Stimulated activated naive CD8-positive, alpha-beta T cell treated with anti-CD3 and anti-CD28 coated beads, Interleukin-15, Interleukin-2, amounts not matched to agents 100 U/mL and 50 U/mL, for 24 hours (primary cell): Measurements from ENCODE around the gene RALGPS1.
A peak's percentile ranks its signal among the peaks of the same experiment; 100 is the strongest.

Experiments
- ATAC-seq: fragments of 150-1000 bp; cut with Tn5 transposase; one replicate; pipeline ENCODE4 v1.10.0; 2021
- DNase-seq: peaks from one replicate; pipeline ENCODE4 v3.0.0; 2021

RALGPS1 gene

GRCh38 chr9:127175319-127175715 lies 260.7 kb downstream of the RALGPS1 start:
- DNase-seq: no peak
- no peak for ATAC-seq

GRCh38 chr9:127175764-127176163 lies 261.2 kb downstream of the RALGPS1 start:
- no peak for DNase-seq
- ATAC-seq: no peak

- no peak for DNase-seq
These were observed 262.0 kb downstream of the RALGPS1 start for GRCh38 chr9:127176631-127177030.

GRCh38 chr9:127177231-127177630 lies 262.6 kb downstream of the RALGPS1 start:
- DNase-seq: no peak
- no peak for ATAC-seq

More at GRCh38 chr9:127176631-127177030, 262.0 kb downstream of the RALGPS1 start:
- no peak for ATAC-seq

GRCh38 chr9:127177665-127178265 lies 263.2 kb downstream of the RALGPS1 start:
- ATAC-seq (no peak), DNase-seq (no peak)

- ATAC-seq (no peak), DNase-seq (no peak)
These were observed 264.4 kb downstream of the RALGPS1 start for GRCh38 chr9:127178686-127179632.

- peak; percentile 13 for ATAC-seq
These were observed 265.3 kb downstream of the RALGPS1 start for GRCh38 chr9:127179633-127180441.

GRCh38 chr9:127180457-127181314 lies 266.1 kb downstream of the RALGPS1 start:
- no peak for DNase-seq

More at GRCh38 chr9:127179633-127180441, 265.3 kb downstream of the RALGPS1 start:
- no peak for DNase-seq

GRCh38 chr9:127181315-127181580 lies 266.7 kb downstream of the RALGPS1 start:
- DNase-seq (no peak), ATAC-seq (no peak)

More at GRCh38 chr9:127180457-127181314, 266.1 kb downstream of the RALGPS1 start:
- ATAC-seq: no peak

- no peak for ATAC-seq
- DNase-seq: no peak
These were observed 267.1 kb downstream of the RALGPS1 start for GRCh38 chr9:127181595-127182190.

- no peak for ATAC-seq
- DNase-seq: no peak
These were observed 268.5 kb downstream of the RALGPS1 start for GRCh38 chr9:127182901-127183746.

- ATAC-seq: no peak
- no peak for DNase-seq
These were observed 269.4 kb downstream of the RALGPS1 start for GRCh38 chr9:127183814-127184582.

- no peak for DNase-seq
- no peak for ATAC-seq
These were observed 270.1 kb downstream of the RALGPS1 start for GRCh38 chr9:127184641-127185040.

- no peak for DNase-seq
- no peak for ATAC-seq
These were observed 270.6 kb downstream of the RALGPS1 start for GRCh38 chr9:127185181-127185580.

- no peak for ATAC-seq
- DNase-seq: no peak
These were observed 271.6 kb downstream of the RALGPS1 start for GRCh38 chr9:127185931-127186781.

GRCh38 chr9:127186806-127187205 lies 272.2 kb downstream of the RALGPS1 start:
- ATAC-seq (no peak), DNase-seq (no peak)

- DNase-seq (peak; percentile 15), ATAC-seq (peak; percentile 57)
These were observed 272.8 kb downstream of the RALGPS1 start for GRCh38 chr9:127187231-127187956.

- ATAC-seq (no peak), DNase-seq (no peak)
These were observed 273.8 kb downstream of the RALGPS1 start for GRCh38 chr9:127188396-127188795.
